GM18505 (cell line): Measurements from ENCODE around the gene TTI1.

Source experiments
- ATAC-seq: cut with Tn5 transposase; IDR thresholded peaks from one replicate; pipeline ENCODE4 v1.9.1; 2021; ENCODE audit not compliant: unreplicated experiment
- POLR2A ChIP-seq: IDR thresholded peaks from 4 replicates; pipeline ENCODE4 v1.6.1; 2011; ENCODE audit warnings: borderline replicate concordance; ENCODE audit not compliant: insufficient read depth, insufficient read length; ENCODE audit errors: extremely low read depth

The TTI1 gene

GRCh38 chr20:38033330-38034107 lies at the start of gene TTI1, which contains the start of gene RPRD1B:
TTI1 (minus strand) TSS chr20:38033456; CDS start chr20:38013816, 19,640 bp downstream.
RPRD1B (plus strand) TSS chr20:38033746; CDS start chr20:38033948, 202 bp downstream.
- ATAC-seq, result peak; percentile 75
- peak; percentile 75 for TF ChIP-seq POLR2A

GRCh38 chr20:38082894-38083293 lies 49.6 kb upstream of the TTI1 start:
- ATAC-seq, result no peak
- no peak for TF ChIP-seq POLR2A

- no peak for ATAC-seq
- TF ChIP-seq POLR2A, result no peak
Observed at GRCh38 chr20:38081575-38081974, 48.3 kb upstream of the TTI1 start.

- no peak for ATAC-seq
- no peak for TF ChIP-seq POLR2A
Observed at GRCh38 chr20:38079353-38079752, 46.1 kb upstream of the TTI1 start.

- ATAC-seq, result no peak
- TF ChIP-seq POLR2A, result no peak
Observed at GRCh38 chr20:38078084-38078483, 44.8 kb upstream of the TTI1 start.

GRCh38 chr20:38076548-38076947 lies 43.3 kb upstream of the TTI1 start:
- ATAC-seq, result no peak
- no peak for TF ChIP-seq POLR2A

GRCh38 chr20:38075161-38075998 lies 42.1 kb upstream of the TTI1 start:
- TF ChIP-seq POLR2A, result no peak
- no peak for ATAC-seq

- no peak for ATAC-seq
- TF ChIP-seq POLR2A, result no peak
Observed at GRCh38 chr20:38073307-38074071, 40.2 kb upstream of the TTI1 start.

- ATAC-seq, result no peak
- TF ChIP-seq POLR2A, result no peak
Observed at GRCh38 chr20:38072898-38073297, 39.6 kb upstream of the TTI1 start.

- no peak for TF ChIP-seq POLR2A
- no peak for ATAC-seq
Observed at GRCh38 chr20:38067717-38068365, 34.6 kb upstream of the TTI1 start.

GRCh38 chr20:38066969-38067716 lies 33.9 kb upstream of the TTI1 start:
- TF ChIP-seq POLR2A, result no peak
- ATAC-seq, result no peak

GRCh38 chr20:38065764-38066375 lies 32.6 kb upstream of the TTI1 start:
- TF ChIP-seq POLR2A, result no peak

GRCh38 chr20:38063911-38064530 lies 30.8 kb upstream of the TTI1 start:
- ATAC-seq, result no peak
- no peak for TF ChIP-seq POLR2A

More at GRCh38 chr20:38065764-38066375, 32.6 kb upstream of the TTI1 start:
- ATAC-seq, result no peak
